H1 (cell line): ENCODE measurements around the gene TMIGD2. TPM values are rescaled to one million over a fixed set of nuclear protein-coding genes. Genes with fewer than 3 reads are reported as not detected.
"Not testable (repeated sequence)": the region's sequence is repeated elsewhere in the genome, so short reads cannot be mapped to it uniquely, and the experiment has no call there.

Experiments
- CTCF ChIA-PET: fragments of 300-600 bp; sonication (Branson Sonifier 250); formaldehyde crosslinking; loops from one replicate; lab custom pipeline; 2021; ENCODE audit not compliant: partially characterized antibody; lab: Charles Lee
- POLR2A ChIA-PET: fragments of 300-600 bp; sonication (Branson Sonifier 250); formaldehyde crosslinking; loops from one replicate; lab custom pipeline; 2021; ENCODE audit warnings: inconsistent platforms; ENCODE audit not compliant: partially characterized antibody; lab: Charles Lee
- DNase-seq, 2 experiments: peaks; one replicate each; pipeline versions ENCODE4 v3.0.0 to v3.0.0-alpha.2; 2010 to 2022; ENCODE audit warnings: low spot score in 2 of 2, low read depth in 1 of 2, mixed read lengths in 1 of 2
- FAIRE-seq: peaks from 2 replicates; lab custom pipeline; 2011; peaks lifted over from hg19 to GRCh38; lab: Jason Lieb, UNC
- H2AFZ ChIP-seq: 2 replicates; pipeline ENCODE4 v1.8.1; 2012; ENCODE audit warnings: low read length, inconsistent platforms
- H2AK5ac ChIP-seq: 2 replicates; pipeline ENCODE4 v1.6.1; 2013; ENCODE audit warnings: low read depth, low read length
- H2BK120ac ChIP-seq: replicated peaks from 2 replicates; pipeline ENCODE3; 2013; ENCODE audit warnings: low read depth, low read length, inconsistent platforms
- H2BK12ac ChIP-seq: 2 replicates; pipeline ENCODE4 v1.6.1; 2013; ENCODE audit warnings: low read depth, low read length
- H2BK15ac ChIP-seq: 2 replicates; pipeline ENCODE4 v1.6.1; 2013; ENCODE audit warnings: low read length
- H2BK20ac ChIP-seq: 2 replicates; pipeline ENCODE4 v1.6.1; 2013; ENCODE audit warnings: low read length
- H2BK5ac ChIP-seq: 2 replicates; pipeline ENCODE4 v1.6.1; 2013; ENCODE audit warnings: low read depth, low read length
- H3K14ac ChIP-seq: 2 replicates; pipeline ENCODE4 v1.6.1; 2013; ENCODE audit warnings: inconsistent platforms; ENCODE audit not compliant: insufficient read length
- H3K18ac ChIP-seq: 2 replicates; pipeline ENCODE4 v1.6.1; 2013; ENCODE audit warnings: low read length; ENCODE audit errors: extremely low read depth
- H3K23ac ChIP-seq: 2 replicates; pipeline ENCODE4 v1.6.1; 2013; ENCODE audit warnings: inconsistent platforms; ENCODE audit not compliant: insufficient read length
- H3K23me2 ChIP-seq: 2 replicates; pipeline ENCODE4 v1.6.1; 2013; ENCODE audit warnings: low read depth, low read length
- H3K27ac ChIP-seq: 2 replicates; pipeline ENCODE4 v1.6.1; 2011; ENCODE audit warnings: low read depth, low read length, inconsistent platforms
- H3K27me3 ChIP-seq, 4 experiments: replicated peaks in 1 of 4; 1 replicate in 1 of 4; 2 replicates in 3 of 4; pipeline versions ENCODE4 v1.6.1 to v1.8.1; 2011 to 2013; ENCODE audit warnings: low read length in 3 of 4, mild to moderate bottlenecking in 3 of 4, inconsistent platforms in 2 of 4, mixed read lengths in 2 of 4, moderate library complexity in 1 of 4; ENCODE audit not compliant: control insufficient read depth in 3 of 4, insufficient read depth in 3 of 4; ENCODE audit errors: extremely low read depth in 1 of 4
- H3K36me3 ChIP-seq, 4 experiments: 2 replicates each; pipeline versions ENCODE4 v1.6.1 to v1.8.1; 2011 to 2013; ENCODE audit warnings: mild to moderate bottlenecking in 4 of 4, low read length in 3 of 4, moderate library complexity in 2 of 4, control low read depth in 1 of 4, inconsistent platforms in 1 of 4; ENCODE audit not compliant: insufficient read depth in 4 of 4, control insufficient read depth in 2 of 4
- H3K4ac ChIP-seq: replicated peaks from 2 replicates; pipeline ENCODE3; 2013; ENCODE audit warnings: low read length, low read depth, mixed read lengths, inconsistent platforms; ENCODE audit not compliant: insufficient read length
- H3K4me1 ChIP-seq, 4 experiments: replicated peaks in 1 of 4; 1 replicate in 1 of 4; 2 replicates in 3 of 4; pipeline versions ENCODE4 v1.6.1 to v1.8.1; 2011 to 2013; ENCODE audit warnings: low read length in 3 of 4, inconsistent platforms in 2 of 4, mixed read lengths in 1 of 4; ENCODE audit not compliant: insufficient read depth in 4 of 4, control insufficient read depth in 3 of 4
- H3K4me2 ChIP-seq, 2 experiments: 2 replicates each; pipeline versions ENCODE4 v1.6.1 to v1.8.1; 2011 to 2013; ENCODE audit warnings: low read depth in 2 of 2, low read length in 2 of 2, control low read depth in 1 of 2, inconsistent platforms in 1 of 2, mild to moderate bottlenecking in 1 of 2; ENCODE audit not compliant: insufficient read depth in 1 of 2
- H3K4me3 ChIP-seq, 4 experiments: fragments of 200-600, 300-600 bp in 1 of 4; sonication (generic), shearing (Covaris generic), sonication (Bioruptor Twin) in 1 of 4; 2 replicates each; pipeline versions ENCODE4 v1.5.1 to v1.8.1; 2011 to 2016; ENCODE audit warnings: low read length in 4 of 4, low read depth in 3 of 4, control low read depth in 2 of 4, inconsistent platforms in 2 of 4, mild to moderate bottlenecking in 2 of 4, mixed read lengths in 1 of 4, moderate library complexity in 1 of 4; ENCODE audit not compliant: insufficient read depth in 2 of 4; ENCODE audit errors: extremely low read depth in 1 of 4
- H3K56ac ChIP-seq: replicated peaks from 2 replicates; pipeline ENCODE3; 2013; ENCODE audit warnings: low read depth, mild to moderate bottlenecking, mixed read lengths, low read length, inconsistent platforms; ENCODE audit not compliant: insufficient read length
- H3K79me1 ChIP-seq: 2 replicates; pipeline ENCODE4 v1.6.1; 2013; ENCODE audit warnings: low read depth, low read length, control low read depth
- H3K79me2 ChIP-seq, 2 experiments: 2 replicates each; pipeline versions ENCODE4 v1.6.1 to v1.8.1; 2012 to 2013; ENCODE audit warnings: low read length in 2 of 2, mild to moderate bottlenecking in 2 of 2, inconsistent platforms in 1 of 2; ENCODE audit not compliant: insufficient read depth in 2 of 2, control insufficient read depth in 1 of 2
- H3K9ac ChIP-seq, 4 experiments: replicated peaks in 1 of 4; 1 replicate in 1 of 4; 2 replicates in 3 of 4; pipeline versions ENCODE4 v1.6.1 to v1.8.1; 2011 to 2013; ENCODE audit warnings: low read depth in 3 of 4, low read length in 3 of 4, control low read depth in 2 of 4, mild to moderate bottlenecking in 2 of 4, moderate library complexity in 2 of 4, inconsistent platforms in 1 of 4; ENCODE audit errors: extremely low read depth in 1 of 4
- H3K9me3 ChIP-seq, 2 experiments: 2 replicates each; pipeline versions ENCODE4 v1.6.1 to v1.8.1; 2012 to 2013; ENCODE audit warnings: mild to moderate bottlenecking in 2 of 2, moderate library complexity in 2 of 2, control low read depth in 1 of 2, inconsistent platforms in 1 of 2, low read depth in 1 of 2, low read length in 1 of 2, mixed read lengths in 1 of 2; ENCODE audit not compliant: insufficient read depth in 2 of 2
- H4K20me1 ChIP-seq, 2 experiments: replicated peaks in 1 of 2; 2 replicates each; pipeline versions ENCODE3 to v1.8.1; 2011 to 2013; ENCODE audit warnings: inconsistent platforms in 2 of 2, low read length in 2 of 2, mild to moderate bottlenecking in 1 of 2; ENCODE audit not compliant: insufficient read depth in 2 of 2, control insufficient read depth in 1 of 2
- H4K5ac ChIP-seq: 2 replicates; pipeline ENCODE4 v1.6.1; 2013; ENCODE audit warnings: low read length, low read depth, mixed read lengths, inconsistent platforms; ENCODE audit not compliant: insufficient read length
- H4K8ac ChIP-seq: 2 replicates; pipeline ENCODE4 v1.8.0; 2013; ENCODE audit warnings: mild to moderate bottlenecking, moderate library complexity, low read length, inconsistent platforms; ENCODE audit not compliant: insufficient read depth; ENCODE audit errors: extremely low read depth
- H4K91ac ChIP-seq: replicated peaks from 2 replicates; pipeline ENCODE3; 2013; ENCODE audit warnings: low read length, mixed read lengths, inconsistent platforms; ENCODE audit not compliant: insufficient read length
- WGBS, 2 experiments: shearing (Covaris generic) in 1 of 2; methylation state at CpG; one replicate each; pipeline versions ENCODE4 v1.1.6 to v1.1.7; 2013 to 2015; ENCODE audit warnings: low lambda C conversion rate in 2 of 2, mixed read lengths in 2 of 2, inconsistent platforms in 1 of 2, low coverage in 1 of 2, missing lambda C conversion rate in 1 of 2; ENCODE audit not compliant: insufficient replicate concordance in 2 of 2, insufficient coverage in 1 of 2, insufficient read length in 1 of 2; ENCODE audit errors: extremely low coverage in 1 of 2, missing lambda C conversion rate in 1 of 2; 5-methylcytosine and 5-hydroxymethylcytosine counted together
- polyA plus RNA-seq, 7 experiments: library from polyadenylated mRNA; depleted of rRNA in 3 of 7; stranded (reverse) in 5 of 7; unstranded in 2 of 7; fragments of >200 nt in 5 of 7; fragments of 200-250 nt in 2 of 7; gene quantifications; 1 replicate in 5 of 7; 2 replicates in 1 of 7; 4 replicates in 1 of 7; pipeline versions ENCODE4 v1.2.1 to v1.2.3, GENCODE V29; 2011 to 2013; ENCODE audit warnings: missing spikeins in 2 of 7, mixed read lengths in 2 of 7
- total RNA-seq: library from RNA; stranded (reverse); fragmentation: NEBNext Ultra II Directional; extraction: Animal tissue kit (Norgen Biotek cat#: 25700); gene quantifications from 2 replicates; pipeline ENCODE4 v1.2.1, GENCODE V29; 2021

Gene TMIGD2
- total and polyA plus RNA-seq, 2 of the 8 experiments (the other 6 are each of a cell fraction or from before 2014, with no cell fraction given): 0.39 to 0.41 TPM

- not testable (repeated sequence) for H3K4ac ChIP-seq, H3K18ac ChIP-seq, H3K27ac ChIP-seq, H4K8ac ChIP-seq, H3K9me3 ChIP-seq, H2BK120ac ChIP-seq, H3K14ac ChIP-seq, H3K4me3 ChIP-seq, H3K23me2 ChIP-seq, H4K20me1 ChIP-seq, FAIRE-seq, H3K4me1 ChIP-seq, DNase-seq, H3K79me1 ChIP-seq, H3K56ac ChIP-seq, H3K79me2 ChIP-seq, H3K27me3 ChIP-seq, H3K23ac ChIP-seq, H2BK20ac ChIP-seq, H2BK15ac ChIP-seq, H2AK5ac ChIP-seq, H4K91ac ChIP-seq, H2BK5ac ChIP-seq, H2BK12ac ChIP-seq, H3K9ac ChIP-seq, H3K4me2 ChIP-seq, H3K36me3 ChIP-seq, H4K5ac ChIP-seq, H2AFZ ChIP-seq
- ChIA-PET POLR2A (interaction anchor here (1.1 kb wide), 1 partner anchor 13 kb away, joined by 4 read pairs; no protein-coding TSS in a partner anchor), CTCF (interaction anchor here (0.7 kb wide), 1 partner anchor 250 kb away, joined by 3 read pairs; no protein-coding TSS in a partner anchor)
- WGBS, 2 experiments: 92% methylated on average over 3 of the region's 4 CpGs; no CpG with 5 or more reads in 1 of the 2 experiments
Observed at GRCh38 chr19:4286141-4286540, 16.0 kb downstream of the TMIGD2 start.
